Measurements from ENCODE around the gene LRRN2.

The LRRN2 gene

GRCh38 chr1:204592246-204592948 is 93.1 kb downstream of the LRRN2 start:
- DNase-seq, result no peak

- no peak for DNase-seq
Measured at GRCh38 chr1:204591473-204592090, 94.0 kb downstream of the LRRN2 start.

GRCh38 chr1:204589409-204590038 is 96.0 kb downstream of the LRRN2 start:
- no peak for DNase-seq

GRCh38 chr1:204588826-204589225 is 96.7 kb downstream of the LRRN2 start:
- DNase-seq, result no peak

GRCh38 chr1:204587621-204588020 is 97.9 kb downstream of the LRRN2 start:
- DNase-seq, result no peak

GRCh38 chr1:204584699-204585372 is 100.7 kb downstream of the LRRN2 start:
- DNase-seq, result no peak

- no peak for DNase-seq
Measured at GRCh38 chr1:204583909-204584632, 101.5 kb downstream of the LRRN2 start.

GRCh38 chr1:204581759-204582158 is 103.8 kb downstream of the LRRN2 start:
- DNase-seq, result no peak

GRCh38 chr1:204580862-204581261 is 104.7 kb downstream of the LRRN2 start:
- no peak for DNase-seq

GRCh38 chr1:204579681-204580080 is 105.9 kb downstream of the LRRN2 start:
- no peak for DNase-seq

- DNase-seq, result no peak
Measured at GRCh38 chr1:204578867-204579664, 106.5 kb downstream of the LRRN2 start.

GRCh38 chr1:204577794-204578478 is 107.6 kb downstream of the LRRN2 start:
- no peak for DNase-seq

- no peak for DNase-seq
Measured at GRCh38 chr1:204576422-204576821, 109.1 kb downstream of the LRRN2 start.

GRCh38 chr1:204575221-204576190 is 110.0 kb downstream of the LRRN2 start:
- no peak for DNase-seq

- DNase-seq, result no peak
Measured at GRCh38 chr1:204574865-204575163, 110.7 kb downstream of the LRRN2 start.

- no peak for DNase-seq
Measured at GRCh38 chr1:204574016-204574864, 111.3 kb downstream of the LRRN2 start.

GRCh38 chr1:204572923-204573922 is 112.3 kb downstream of the LRRN2 start:
- no peak for DNase-seq

GRCh38 chr1:204571631-204572030 is 113.9 kb downstream of the LRRN2 start:
- no peak for DNase-seq

Measured in activated gamma-delta T cell (primary cell).